Measurements from ENCODE around the gene NDRG4.

NDRG4 gene, protein sequence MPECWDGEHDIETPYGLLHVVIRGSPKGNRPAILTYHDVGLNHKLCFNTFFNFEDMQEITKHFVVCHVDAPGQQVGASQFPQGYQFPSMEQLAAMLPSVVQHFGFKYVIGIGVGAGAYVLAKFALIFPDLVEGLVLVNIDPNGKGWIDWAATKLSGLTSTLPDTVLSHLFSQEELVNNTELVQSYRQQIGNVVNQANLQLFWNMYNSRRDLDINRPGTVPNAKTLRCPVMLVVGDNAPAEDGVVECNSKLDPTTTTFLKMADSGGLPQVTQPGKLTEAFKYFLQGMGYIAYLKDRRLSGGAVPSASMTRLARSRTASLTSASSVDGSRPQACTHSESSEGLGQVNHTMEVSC

GRCh38 chr16:58499615-58500351 is at the start of gene NDRG4:
NDRG4 (plus strand) TSS chr16:58500143; CDS start chr16:58500249, 106 bp downstream.
- DNase-seq: peak; percentile 92

DNA sequence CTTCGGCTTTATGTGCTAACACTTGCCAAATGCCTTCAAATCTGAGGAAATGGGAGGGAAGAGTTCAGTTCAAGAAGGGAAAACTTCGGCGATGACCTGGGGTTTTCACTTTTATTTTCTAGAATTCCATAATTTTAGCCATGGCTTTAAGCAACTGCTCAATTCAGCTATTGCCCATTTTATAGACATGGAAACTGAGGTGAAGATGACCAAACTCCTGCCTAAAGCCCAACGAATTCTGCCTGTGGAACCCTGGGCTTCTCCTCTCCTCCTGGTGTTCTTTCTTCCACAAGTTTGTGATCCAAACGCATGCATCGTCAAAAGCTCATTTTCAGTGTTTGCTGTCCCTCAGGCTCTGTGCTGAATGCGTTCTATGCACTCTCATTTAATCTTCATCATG is 49.4 kb upstream of the NDRG4 start:
- no peak for DNase-seq

DNA sequence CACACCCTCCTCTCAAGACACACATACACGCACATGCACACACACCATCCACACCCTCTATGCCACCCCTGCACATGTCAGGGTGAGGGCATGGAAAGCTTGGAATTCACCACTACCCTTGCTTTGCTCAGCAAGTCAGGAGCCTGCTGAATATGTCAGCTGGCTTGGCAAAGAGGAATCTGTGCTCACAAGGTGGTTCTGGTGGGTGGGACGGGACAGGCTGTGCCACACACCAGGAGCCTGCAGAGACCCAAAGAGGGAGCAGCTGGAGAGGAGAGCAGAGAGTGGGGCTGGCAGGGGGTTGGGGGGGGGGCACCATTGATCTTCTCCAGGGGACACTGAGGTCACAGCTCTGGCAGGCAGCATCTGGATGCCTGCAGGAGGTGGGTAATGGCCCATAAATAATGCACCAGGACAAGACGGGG is 48.7 kb upstream of the NDRG4 start:
- peak; percentile 73 for DNase-seq

DNA sequence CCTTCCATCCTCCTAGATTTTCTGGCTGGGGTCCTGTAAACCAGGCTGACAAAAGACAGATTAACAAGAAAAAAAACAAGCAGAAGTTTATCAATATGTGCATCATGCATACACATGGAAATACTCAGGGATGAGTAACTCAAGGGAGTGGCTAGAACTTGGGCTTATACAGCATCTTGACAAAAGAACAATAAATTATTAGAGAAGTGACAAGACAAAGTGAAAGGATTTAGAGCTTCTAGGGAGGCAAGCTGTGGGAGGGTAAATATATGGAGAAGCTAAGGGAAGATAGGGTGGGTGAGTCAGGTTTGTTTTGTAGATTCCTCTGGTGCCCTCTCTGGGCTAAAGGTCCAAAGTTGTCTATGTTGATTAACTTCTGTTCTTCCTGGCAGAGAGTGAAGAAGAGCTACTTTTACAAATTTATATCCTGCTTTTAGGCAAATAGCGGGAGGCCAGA is 48.0 kb upstream of the NDRG4 start:
- DNase-seq: no peak

DNA sequence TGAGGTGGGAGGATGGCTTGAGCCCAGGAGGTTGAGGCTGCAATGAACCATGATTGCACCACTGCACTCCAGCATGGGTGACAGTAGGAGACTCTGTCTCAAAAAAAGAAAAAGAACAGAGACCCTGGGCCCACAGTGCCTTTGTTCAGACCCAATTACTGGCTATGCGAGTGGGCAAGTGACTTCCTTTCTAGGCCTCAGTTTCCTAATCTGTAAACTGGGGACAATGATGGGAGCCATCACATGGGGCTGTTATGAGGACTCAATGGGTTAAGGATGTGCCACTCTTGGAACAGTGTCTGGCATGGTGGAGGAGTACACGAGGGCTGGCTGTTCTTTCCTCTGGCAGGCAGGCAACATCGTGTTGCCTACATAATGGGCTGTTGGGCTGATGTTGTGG is 47.3 kb upstream of the NDRG4 start:
- no peak for DNase-seq

DNA sequence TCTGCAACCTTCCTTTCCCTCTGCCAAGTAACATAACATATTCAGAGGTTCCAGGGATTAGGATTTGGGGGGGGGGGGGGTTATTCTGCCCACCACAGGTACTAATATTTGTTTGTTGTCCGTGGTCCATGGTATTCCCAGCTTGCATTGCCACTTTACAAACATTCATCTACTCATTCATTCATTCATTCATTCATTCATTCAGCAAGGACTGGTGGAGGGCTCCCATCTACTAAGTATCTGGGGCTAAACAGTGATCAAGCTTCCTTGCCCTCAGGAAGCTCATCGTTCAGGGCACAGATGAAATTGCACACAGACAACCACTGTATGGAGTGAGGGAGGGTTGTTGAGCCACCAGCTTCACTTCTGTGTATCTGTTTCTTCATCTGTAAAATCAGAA is 45.8 kb upstream of the NDRG4 start:
- no peak for DNase-seq

DNA sequence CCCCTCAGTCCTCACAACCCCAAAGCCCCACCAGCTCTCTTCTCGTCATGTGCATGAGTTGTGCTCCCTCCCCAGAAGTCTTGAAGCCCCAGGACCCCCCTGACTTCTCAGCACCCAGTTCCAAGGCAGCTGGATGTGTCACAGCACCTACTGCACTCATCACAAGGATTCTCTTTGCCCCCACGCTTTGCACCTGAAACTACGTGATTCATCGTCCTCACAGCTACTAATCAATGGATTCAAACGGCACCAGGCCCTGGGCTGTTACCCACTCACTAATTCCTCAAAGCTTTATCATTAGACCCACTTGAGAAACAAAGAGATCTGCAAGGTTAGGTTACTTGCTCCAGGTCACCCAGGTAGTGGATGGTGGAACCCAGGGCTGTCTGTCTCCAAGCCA is 45.1 kb upstream of the NDRG4 start:
- DNase-seq: no peak

DNA sequence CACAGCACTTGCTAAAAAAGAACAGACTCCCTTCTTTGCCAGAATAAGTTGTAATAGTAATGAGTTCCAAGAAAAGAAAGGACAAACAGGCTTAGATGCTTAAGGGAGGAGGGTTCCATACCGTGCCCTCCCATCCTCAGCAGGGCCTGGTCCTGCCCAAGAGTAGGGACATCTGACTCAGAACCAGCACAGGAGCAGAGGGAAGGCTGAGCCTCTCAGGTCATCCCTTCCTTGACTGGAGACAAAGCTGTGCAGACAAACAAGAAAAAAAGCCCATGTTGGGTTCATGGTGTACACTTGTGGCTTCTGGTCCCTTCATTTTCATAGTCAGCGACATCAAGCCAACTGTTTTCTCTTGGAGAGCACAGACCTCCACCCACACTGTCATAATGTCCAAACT is 44.2 kb upstream of the NDRG4 start:
- no peak for DNase-seq

DNA sequence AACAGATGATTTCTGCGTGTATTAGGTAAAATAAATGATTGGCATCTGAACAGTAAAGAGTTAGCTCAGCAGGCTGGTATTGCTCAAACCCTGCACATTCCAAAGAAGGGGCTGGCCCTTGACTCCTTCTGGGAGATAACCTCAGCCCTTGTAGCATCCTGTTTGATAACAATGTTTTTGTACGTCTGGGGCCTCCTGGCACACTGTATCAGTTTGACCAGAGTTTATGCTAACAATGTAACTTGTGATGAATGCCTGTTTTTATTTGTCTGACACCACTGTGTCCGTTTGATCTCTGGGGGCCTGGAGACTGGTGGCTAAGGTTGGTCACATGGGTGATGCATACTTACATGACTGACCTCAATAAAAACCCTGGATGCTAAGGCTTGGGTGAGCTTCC is 43.8 kb upstream of the NDRG4 start:
- DNase-seq: no peak

GRCh38 chr16:58458606-58459343 is 41.2 kb upstream of the NDRG4 start:
- no peak for DNase-seq

GRCh38 chr16:58459344-58460218 is 40.4 kb upstream of the NDRG4 start:
- no peak for DNase-seq

DNA sequence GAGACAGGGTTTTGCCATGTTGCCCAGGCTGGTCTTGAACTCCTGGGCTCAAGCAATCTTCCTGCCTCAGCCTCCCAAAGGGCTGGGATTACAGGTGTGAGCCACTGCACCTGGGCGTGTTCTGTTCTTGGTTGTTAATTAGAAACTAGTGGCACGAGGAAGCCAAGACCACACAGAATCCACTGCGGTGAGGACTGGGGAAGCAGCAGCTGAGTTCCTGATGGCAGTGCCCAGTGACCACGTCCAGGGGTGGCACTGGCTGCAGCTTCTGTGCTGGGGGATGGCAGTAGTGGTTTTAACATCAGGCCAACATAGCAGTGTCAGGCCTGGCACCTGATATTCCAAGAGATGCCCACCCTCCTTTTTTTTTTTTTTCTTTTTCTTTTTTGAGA is 39.7 kb upstream of the NDRG4 start:
- no peak for DNase-seq

DNA sequence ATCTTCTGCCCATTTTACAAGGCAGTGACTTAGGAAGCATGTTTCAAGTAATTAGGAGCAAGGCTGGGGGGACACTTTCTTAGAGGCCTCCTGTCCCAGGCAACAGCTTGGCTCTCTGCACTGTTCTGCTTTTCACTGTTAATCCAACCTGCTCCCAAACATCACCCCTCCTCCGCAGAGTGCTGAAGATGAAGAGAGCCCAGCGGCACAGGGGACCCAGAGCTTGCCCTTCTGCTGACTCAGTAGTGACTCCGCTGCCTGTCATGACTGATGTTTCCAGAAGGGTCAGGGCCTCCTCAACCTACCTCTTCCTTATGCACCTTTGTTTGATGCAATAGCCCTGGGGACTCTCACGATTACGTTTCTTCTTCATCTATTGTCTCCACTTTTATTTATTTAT is 38.9 kb upstream of the NDRG4 start:
- peak; percentile 43 for DNase-seq

- no peak for DNase-seq
Measured at GRCh38 chr16:58461640-58462039, 38.3 kb upstream of the NDRG4 start.

GRCh38 chr16:58462089-58462488 is 37.9 kb upstream of the NDRG4 start:
- DNase-seq: peak; percentile 12

- DNase-seq: no peak
Measured at GRCh38 chr16:58462499-58462996, 37.4 kb upstream of the NDRG4 start.

GRCh38 chr16:58462997-58463941 is 36.7 kb upstream of the NDRG4 start:
- DNase-seq: peak; percentile 63

GRCh38 chr16:58464047-58464915 is 35.7 kb upstream of the NDRG4 start:
- peak; percentile 78 for DNase-seq

- peak; percentile 76 for DNase-seq
Measured at GRCh38 chr16:58464916-58465731, 34.8 kb upstream of the NDRG4 start.
